ENCODE data around the gene ZDHHC3.
A peak's percentile ranks its signal among the peaks of the same experiment; 100 is the strongest.

The ZDHHC3 gene

DNA sequence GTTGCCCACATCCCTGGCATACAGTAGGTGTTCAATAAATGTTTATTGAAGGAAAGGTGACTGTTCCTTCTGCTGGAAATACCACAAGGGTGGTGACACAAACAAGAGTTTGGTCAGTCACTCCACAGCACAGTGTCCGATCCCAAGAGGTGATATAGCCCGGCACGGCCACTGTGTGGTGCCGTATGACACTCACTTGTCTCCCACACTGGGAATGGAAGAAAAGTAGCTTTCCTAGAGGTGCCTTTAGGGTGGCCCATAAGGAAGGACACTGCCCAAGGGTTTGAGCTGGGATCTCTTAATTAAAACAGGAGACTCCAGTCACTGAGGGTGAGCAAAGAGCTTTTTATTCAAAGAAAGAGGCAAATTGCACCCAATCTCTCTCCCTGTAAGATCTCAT, 61.0 kb downstream of the ZDHHC3 start:
- DNase-seq (ENCODE audit: extremely low spot score), result peak; percentile 48
- CTCF ChIA-PET, result interaction anchor here (0.7 to 1.0 kb wide), 3 partner anchors 12 to 37 kb away, joined by 3 to 5 read pairs (median 4); no protein-coding TSS in a partner anchor
- POLR2A ChIA-PET, result no interaction called here
- TF ChIP-seq, protein P1, sequence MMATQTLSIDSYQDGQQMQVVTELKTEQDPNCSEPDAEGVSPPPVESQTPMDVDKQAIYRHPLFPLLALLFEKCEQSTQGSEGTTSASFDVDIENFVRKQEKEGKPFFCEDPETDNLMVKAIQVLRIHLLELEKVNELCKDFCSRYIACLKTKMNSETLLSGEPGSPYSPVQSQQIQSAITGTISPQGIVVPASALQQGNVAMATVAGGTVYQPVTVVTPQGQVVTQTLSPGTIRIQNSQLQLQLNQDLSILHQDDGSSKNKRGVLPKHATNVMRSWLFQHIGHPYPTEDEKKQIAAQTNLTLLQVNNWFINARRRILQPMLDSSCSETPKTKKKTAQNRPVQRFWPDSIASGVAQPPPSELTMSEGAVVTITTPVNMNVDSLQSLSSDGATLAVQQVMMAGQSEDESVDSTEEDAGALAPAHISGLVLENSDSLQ (IDR thresholded peaks at IDR 0.05), result no peak
- TF ChIP-seq ARNT (IDR thresholded peaks at IDR 0.05), result no peak
- no peak for TF ChIP-seq ELF4 (IDR thresholded peaks at IDR 0.05)

DNA sequence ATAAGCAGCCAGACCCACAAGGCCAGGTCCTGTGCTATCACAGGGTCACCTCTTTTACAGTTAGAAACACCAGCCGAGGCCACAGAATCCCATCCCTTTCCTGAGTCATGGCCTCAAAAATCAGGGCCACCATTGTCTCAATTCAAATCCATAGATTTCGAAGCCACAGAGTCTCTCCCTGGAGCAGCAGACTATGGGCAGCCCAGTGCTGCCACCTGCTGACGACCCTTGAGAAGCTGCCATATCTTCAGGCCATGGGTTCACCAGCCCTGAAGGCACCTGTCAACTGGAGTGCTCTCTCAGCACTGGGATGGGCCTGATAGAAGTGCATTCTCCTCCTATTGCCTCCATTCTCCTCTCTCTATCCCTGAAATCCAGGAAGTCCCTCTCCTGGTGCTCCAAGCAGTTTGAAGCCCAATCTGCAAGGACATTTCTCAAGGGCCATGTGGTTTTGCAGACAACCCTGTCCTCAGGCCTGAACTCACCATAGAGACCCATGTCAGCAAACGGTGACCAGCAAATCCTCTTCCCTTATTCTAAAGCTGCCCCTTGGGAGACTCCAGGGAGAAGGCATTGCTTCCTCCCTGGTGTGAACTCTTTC, 62.0 kb downstream of the ZDHHC3 start:
- POLR2A ChIA-PET, result interaction anchor here (1.7 kb wide), 1 partner anchor 152 kb away, joined by 6 read pairs; the partner anchor contains the start of genes KIAA1143 and KIF15
- TF ChIP-seq ARNT (IDR thresholded peaks at IDR 0.05), result no peak
- peak; percentile 83 for DNase-seq (ENCODE audit: extremely low spot score)
- CTCF ChIA-PET, result interaction anchor here (0.5 to 1.7 kb wide), 5 partner anchors 10 to 1165 kb away, joined by 3 to 10 read pairs (median 3); no protein-coding TSS in a partner anchor

GRCh38 chr3:44910693-44911092, 65.3 kb downstream of the ZDHHC3 start:
- ChIA-PET CTCF (no interaction called here), POLR2A (no interaction called here)
- DNase-seq (ENCODE audit: extremely low spot score), result no peak
- TF ChIP-seq ELF4 (IDR thresholded peaks at IDR 0.05) (no peak), ARNT (IDR thresholded peaks at IDR 0.05) (no peak), FOXK2 (IDR thresholded peaks at IDR 0.05) (no peak), HDGF (IDR thresholded peaks at IDR 0.05; ENCODE audit: borderline replicate concordance) (no peak), L3MBTL2 (conservative IDR thresholded peaks at IDR 0.05) (no peak), CTBP1 (IDR thresholded peaks at IDR 0.05; ENCODE audit: borderline replicate concordance) (no peak), ZNF384 (IDR thresholded peaks at IDR 0.05) (no peak), FOXA1 (IDR thresholded peaks at IDR 0.05) (no peak)

DNA sequence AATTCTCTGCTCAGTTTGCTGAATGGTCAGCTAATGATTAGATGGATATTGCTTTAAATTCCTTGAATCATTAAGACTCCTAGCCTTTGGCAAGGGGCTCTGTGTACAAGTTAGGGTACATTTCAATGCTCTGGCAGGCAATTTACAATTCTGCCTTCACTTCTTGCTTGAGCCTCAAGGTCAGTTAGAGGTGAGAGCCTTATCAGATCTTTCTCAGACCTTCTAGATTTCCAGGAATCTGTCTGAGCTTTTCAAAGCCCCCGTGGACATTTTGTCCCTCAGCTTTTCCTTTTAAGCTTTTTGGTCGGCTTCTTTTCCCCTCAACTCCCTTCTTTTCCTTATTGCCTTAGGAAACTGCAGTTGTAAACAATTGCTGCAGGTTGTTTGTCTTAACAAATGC, 66.9 kb downstream of the ZDHHC3 start:
- ChIA-PET CTCF (interaction anchor here (0.6 kb wide), 1 partner anchor 62 kb away, joined by 3 read pairs; no protein-coding TSS in a partner anchor), POLR2A (no interaction called here)
- no peak for TF ChIP-seq L3MBTL2 (conservative IDR thresholded peaks at IDR 0.05)
- no peak for TF ChIP-seq ARNT (IDR thresholded peaks at IDR 0.05)
- TF ChIP-seq FOXM1 (IDR thresholded peaks at IDR 0.05; ENCODE audit: borderline replicate concordance), result no peak
- TF ChIP-seq, protein P1 (IDR thresholded peaks at IDR 0.05), result no peak
- no peak for TF ChIP-seq BHLHE40 (IDR thresholded peaks at IDR 0.05; ENCODE audit: borderline replicate concordance)
- no peak for TF ChIP-seq ELF4 (IDR thresholded peaks at IDR 0.05)
- no peak for TF ChIP-seq NFRKB (IDR thresholded peaks at IDR 0.05)
- TF ChIP-seq SP1 (IDR thresholded peaks at IDR 0.05), result no peak
- no peak for TF ChIP-seq FOXA1 (IDR thresholded peaks at IDR 0.05)
- TF ChIP-seq HDGF (IDR thresholded peaks at IDR 0.05; ENCODE audit: borderline replicate concordance), result no peak
- no peak for TF ChIP-seq CTBP1 (IDR thresholded peaks at IDR 0.05; ENCODE audit: borderline replicate concordance)
- TF ChIP-seq LEF1 (IDR thresholded peaks at IDR 0.05; ENCODE audit: borderline replicate concordance), result no peak
- TF ChIP-seq SUZ12 (IDR thresholded peaks at IDR 0.05), result no peak
- no peak for TF ChIP-seq FOXK2 (IDR thresholded peaks at IDR 0.05)
- no peak for TF ChIP-seq ZNF384 (IDR thresholded peaks at IDR 0.05)
- DNase-seq (ENCODE audit: extremely low spot score), result no peak

GRCh38 chr3:44907612-44908011, 68.4 kb downstream of the ZDHHC3 start:
- TF ChIP-seq LEF1 (IDR thresholded peaks at IDR 0.05; ENCODE audit: borderline replicate concordance) (no peak), SUZ12 (IDR thresholded peaks at IDR 0.05) (no peak), FOXA1 (IDR thresholded peaks at IDR 0.05) (no peak), ARNT (IDR thresholded peaks at IDR 0.05) (no peak), L3MBTL2 (conservative IDR thresholded peaks at IDR 0.05) (no peak), SP1 (IDR thresholded peaks at IDR 0.05) (no peak), NFRKB (IDR thresholded peaks at IDR 0.05) (no peak), BHLHE40 (IDR thresholded peaks at IDR 0.05; ENCODE audit: borderline replicate concordance) (no peak), FOXK2 (IDR thresholded peaks at IDR 0.05) (no peak), FOXM1 (IDR thresholded peaks at IDR 0.05; ENCODE audit: borderline replicate concordance) (no peak), HDGF (IDR thresholded peaks at IDR 0.05; ENCODE audit: borderline replicate concordance) (no peak), ELF4 (IDR thresholded peaks at IDR 0.05) (no peak), ZNF384 (IDR thresholded peaks at IDR 0.05) (no peak), TARDBP (IDR thresholded peaks at IDR 0.05) (no peak), CTBP1 (IDR thresholded peaks at IDR 0.05; ENCODE audit: borderline replicate concordance) (no peak)
- TF ChIP-seq, protein P1 (IDR thresholded peaks at IDR 0.05), result no peak
- ChIA-PET CTCF (no interaction called here), POLR2A (no interaction called here)
- DNase-seq (ENCODE audit: extremely low spot score), result no peak

- no peak for DNase-seq (ENCODE audit: extremely low spot score)
- ChIA-PET CTCF (no interaction called here), POLR2A (no interaction called here)
- TF ChIP-seq BHLHE40 (IDR thresholded peaks at IDR 0.05; ENCODE audit: borderline replicate concordance) (no peak), FOXA1 (IDR thresholded peaks at IDR 0.05) (no peak), ARNT (IDR thresholded peaks at IDR 0.05) (no peak), SUZ12 (IDR thresholded peaks at IDR 0.05) (no peak), NFRKB (IDR thresholded peaks at IDR 0.05) (no peak), FOXK2 (IDR thresholded peaks at IDR 0.05) (no peak), HDGF (IDR thresholded peaks at IDR 0.05; ENCODE audit: borderline replicate concordance) (no peak)
- TF ChIP-seq, protein P1 (IDR thresholded peaks at IDR 0.05), result no peak
These were observed 69.0 kb downstream of the ZDHHC3 start for GRCh38 chr3:44906997-44907396.
